Osteocyte (in vitro differentiated cells): ENCODE results near the gene AVPR2. TPM values are rescaled to one million over a fixed set of nuclear protein-coding genes. Genes with fewer than 3 reads are reported as not detected.

Source experiments
- DNase-seq: peaks from one replicate; pipeline ENCODE4 v3.0.0; 2021; ENCODE audit warnings: mixed read lengths; ENCODE audit not compliant: unreplicated experiment; ENCODE audit errors: extremely low spot score
- H3K27ac Mint-ChIP-seq: one replicate; pipeline ENCODE4 v1.8.0; 2021; ENCODE audit warnings: mild to moderate bottlenecking, mixed read lengths; ENCODE audit not compliant: unreplicated experiment
- H3K27me3 Mint-ChIP-seq: one replicate; pipeline ENCODE4 v1.8.0; 2021; ENCODE audit warnings: mixed read lengths; ENCODE audit not compliant: unreplicated experiment
- H3K36me3 Mint-ChIP-seq: one replicate; pipeline ENCODE4 v1.8.0; 2021; ENCODE audit warnings: mixed read lengths; ENCODE audit not compliant: unreplicated experiment
- H3K4me1 Mint-ChIP-seq: one replicate; pipeline ENCODE4 v1.8.0; 2021; ENCODE audit warnings: mixed read lengths; ENCODE audit not compliant: unreplicated experiment
- H3K4me3 Mint-ChIP-seq: one replicate; pipeline ENCODE4 v1.8.0; 2021; ENCODE audit warnings: mild to moderate bottlenecking, moderate library complexity, mixed read lengths; ENCODE audit not compliant: unreplicated experiment
- H3K9me3 Mint-ChIP-seq: one replicate; pipeline ENCODE4 v1.8.0; 2021; ENCODE audit warnings: mixed read lengths; ENCODE audit not compliant: unreplicated experiment
- total RNA-seq: library from RNA; stranded (reverse); gene quantifications from 2 replicates; pipeline ENCODE4 v1.2.1, GENCODE V29; 2021
- TF ChIP-seq, protein P1 (sequence below): fragments of 200-600 bp; sonication (generic); IDR thresholded peaks from 2 replicates; pipeline ENCODE4 v1.5.0; 2021; ENCODE audit warnings: antibody characterized with exemption, mild to moderate bottlenecking, moderate library complexity

AVPR2 gene
- total RNA-seq, 1 donor from 2014 or later, result not detected

DNA sequence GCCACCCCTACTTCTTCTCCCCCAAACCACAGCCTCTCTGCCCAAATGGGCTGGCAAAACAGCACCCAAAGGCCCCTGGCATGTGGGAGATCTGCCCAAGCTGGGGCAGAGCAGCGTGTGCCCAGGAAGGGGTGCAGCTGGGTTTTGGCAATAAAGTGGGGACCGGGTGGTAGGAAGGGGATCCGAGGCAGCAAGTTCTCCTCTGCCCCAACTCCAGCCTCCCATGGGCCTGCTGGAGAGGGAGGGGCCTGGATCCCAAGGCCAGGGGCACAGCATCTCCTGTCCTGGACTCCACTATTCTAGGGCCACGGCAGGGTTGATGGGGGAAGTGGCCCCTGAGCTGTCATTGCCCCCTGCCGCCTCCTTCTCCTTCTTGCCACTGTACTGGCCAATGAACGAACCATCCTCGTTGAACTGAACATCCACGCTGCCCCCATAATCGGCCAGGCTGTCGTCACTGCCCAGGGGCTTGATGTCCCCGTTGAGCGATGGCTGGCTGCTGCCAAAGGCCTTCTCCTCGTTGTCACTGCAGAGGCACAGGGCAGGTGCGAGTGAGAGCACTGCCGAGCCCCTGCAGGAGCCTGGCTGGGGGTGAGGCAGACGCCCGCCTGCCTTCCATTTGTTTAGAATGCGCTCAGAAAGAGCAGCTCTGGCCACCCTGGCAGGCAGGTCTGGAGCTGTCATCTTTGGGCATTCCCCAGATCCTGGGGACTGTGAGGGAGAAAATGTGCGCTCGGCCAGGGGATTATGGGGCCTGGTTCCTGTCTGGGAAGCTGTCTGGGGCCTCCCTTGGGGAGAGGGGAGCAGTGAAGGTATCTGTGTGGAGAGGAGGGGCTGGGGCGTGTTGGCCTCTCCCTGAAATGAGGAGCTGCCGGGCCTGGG is 41.9 kb upstream of the AVPR2 start:
- no peak for DNase-seq
- Mint-ChIP-seq H3K4me3 (no peak overlapping the region), H3K9me3 (no peaks in the 10 kb centered on the region), H3K27me3 (no peaks in the 10 kb centered on the region), H3K36me3 (no peaks in the 10 kb centered on the region), H3K27ac (no peak overlapping the region), H3K4me1 (no peaks in the 10 kb centered on the region)
- TF ChIP-seq, protein P1, sequence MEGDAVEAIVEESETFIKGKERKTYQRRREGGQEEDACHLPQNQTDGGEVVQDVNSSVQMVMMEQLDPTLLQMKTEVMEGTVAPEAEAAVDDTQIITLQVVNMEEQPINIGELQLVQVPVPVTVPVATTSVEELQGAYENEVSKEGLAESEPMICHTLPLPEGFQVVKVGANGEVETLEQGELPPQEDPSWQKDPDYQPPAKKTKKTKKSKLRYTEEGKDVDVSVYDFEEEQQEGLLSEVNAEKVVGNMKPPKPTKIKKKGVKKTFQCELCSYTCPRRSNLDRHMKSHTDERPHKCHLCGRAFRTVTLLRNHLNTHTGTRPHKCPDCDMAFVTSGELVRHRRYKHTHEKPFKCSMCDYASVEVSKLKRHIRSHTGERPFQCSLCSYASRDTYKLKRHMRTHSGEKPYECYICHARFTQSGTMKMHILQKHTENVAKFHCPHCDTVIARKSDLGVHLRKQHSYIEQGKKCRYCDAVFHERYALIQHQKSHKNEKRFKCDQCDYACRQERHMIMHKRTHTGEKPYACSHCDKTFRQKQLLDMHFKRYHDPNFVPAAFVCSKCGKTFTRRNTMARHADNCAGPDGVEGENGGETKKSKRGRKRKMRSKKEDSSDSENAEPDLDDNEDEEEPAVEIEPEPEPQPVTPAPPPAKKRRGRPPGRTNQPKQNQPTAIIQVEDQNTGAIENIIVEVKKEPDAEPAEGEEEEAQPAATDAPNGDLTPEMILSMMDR, result no peak

DNA sequence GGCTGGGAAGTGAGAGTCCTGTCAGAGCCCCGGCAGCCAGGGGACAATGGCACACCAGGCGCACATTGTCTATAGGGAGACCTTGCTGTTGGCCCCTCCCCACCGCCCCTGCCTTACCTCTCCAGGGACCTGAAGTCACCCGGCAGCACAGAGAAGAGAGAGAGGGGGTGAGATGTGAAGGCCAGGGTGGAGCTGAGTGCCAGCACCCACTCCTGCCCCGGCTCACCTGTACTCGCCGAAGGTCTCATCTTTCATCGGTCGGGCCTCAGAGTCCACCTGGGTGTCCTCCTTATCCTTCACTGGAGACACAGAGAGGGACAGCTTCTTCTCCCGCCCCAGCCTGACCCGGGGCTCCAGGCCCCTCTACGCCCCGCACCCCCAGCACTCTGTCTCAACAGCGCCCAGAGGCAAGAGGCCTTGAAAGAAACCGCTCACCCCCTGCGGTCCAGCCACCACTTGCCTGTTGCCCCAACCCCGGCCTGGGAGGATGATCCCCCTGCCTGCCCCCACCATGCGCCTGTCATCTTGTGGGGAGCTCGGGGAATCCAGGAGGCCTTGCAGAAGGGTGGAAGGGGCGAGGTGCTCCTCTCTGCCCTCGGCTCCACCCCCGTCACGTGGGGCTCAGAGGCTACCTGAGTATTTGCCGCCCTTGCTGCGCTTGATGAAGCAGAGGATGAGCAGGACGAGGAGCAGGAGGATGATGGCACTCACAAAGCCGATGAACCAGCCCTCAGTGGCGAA is 41.1 kb upstream of the AVPR2 start:
- Mint-ChIP-seq H3K27ac (no peak overlapping the region), H3K4me3 (no peak overlapping the region), H3K36me3 (no peaks in the 10 kb centered on the region), H3K4me1 (no peaks in the 10 kb centered on the region), H3K9me3 (no peaks in the 10 kb centered on the region), H3K27me3 (no peaks in the 10 kb centered on the region)
- no peak for DNase-seq
- TF ChIP-seq, protein P1, result no peak

DNA sequence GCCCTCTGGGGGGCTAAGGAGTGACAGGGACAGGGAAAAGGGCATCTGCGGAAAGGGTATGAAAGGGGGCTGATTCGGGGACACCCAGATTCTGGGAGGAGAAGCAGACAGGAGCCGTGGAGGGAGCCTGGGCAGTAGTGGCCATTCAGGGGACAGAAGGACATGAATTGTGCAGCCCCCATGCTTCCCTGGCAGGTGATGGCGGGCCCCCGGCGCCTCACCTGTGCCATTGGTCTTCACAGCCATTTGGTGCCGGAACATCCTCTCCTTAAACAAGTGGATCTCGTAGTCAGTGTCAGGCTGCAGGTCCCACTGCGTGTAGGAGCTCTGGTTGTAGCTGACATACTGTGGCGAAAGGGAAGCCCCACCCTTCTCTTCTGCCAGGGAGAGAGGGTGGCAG is 40.4 kb upstream of the AVPR2 start:
- Mint-ChIP-seq H3K4me1 (no peaks in the 10 kb centered on the region), H3K27me3 (no peaks in the 10 kb centered on the region), H3K27ac (no peak overlapping the region), H3K36me3 (no peaks in the 10 kb centered on the region), H3K4me3 (no peak overlapping the region), H3K9me3 (no peaks in the 10 kb centered on the region)
- DNase-seq, result no peak
- TF ChIP-seq, protein P1, result no peak

DNA sequence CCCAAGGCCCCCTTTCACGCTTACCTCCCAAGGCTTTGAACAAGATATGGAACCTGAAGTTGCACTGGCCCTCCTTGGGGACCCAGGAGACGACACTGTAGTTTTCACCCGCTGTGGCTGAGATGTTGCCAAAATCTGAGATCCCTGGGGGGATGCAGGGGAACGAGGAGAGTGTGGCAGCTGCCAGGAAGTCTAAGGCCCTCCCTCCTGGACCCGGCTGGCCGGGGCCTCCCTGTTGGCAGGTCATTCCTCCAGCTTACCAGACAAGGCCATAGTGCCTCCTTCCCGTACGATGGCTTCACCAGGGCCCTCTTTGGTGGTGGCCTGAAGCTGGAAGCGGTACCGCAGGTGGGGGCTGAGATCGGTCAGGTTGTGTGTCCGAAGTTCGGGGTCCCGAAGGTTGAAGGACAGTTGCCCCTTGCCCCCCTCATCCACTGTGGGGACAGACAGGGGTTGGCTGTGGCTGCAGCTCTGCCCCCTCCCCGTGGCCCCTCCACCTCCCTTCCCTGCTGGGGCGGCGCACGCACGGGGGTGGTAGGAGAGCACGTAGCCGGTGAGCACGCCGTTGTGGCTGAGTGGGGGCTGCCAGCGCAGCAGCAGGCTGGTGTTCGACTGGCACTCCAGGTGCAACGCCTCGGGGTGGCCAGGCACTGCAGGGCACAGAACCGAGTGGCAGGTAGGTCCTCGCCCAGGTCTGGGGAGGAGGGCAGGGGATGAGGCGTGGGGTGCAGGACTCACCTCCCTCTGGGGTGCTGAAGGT is 39.7 kb upstream of the AVPR2 start:
- H3K4me1 Mint-ChIP-seq, result no peaks in the 10 kb centered on the region
- H3K9me3 Mint-ChIP-seq, result no peaks in the 10 kb centered on the region
- TF ChIP-seq, protein P1, result no peak
- H3K27me3 Mint-ChIP-seq, result no peaks in the 10 kb centered on the region
- no peak for DNase-seq
- no peak overlapping the region for H3K4me3 Mint-ChIP-seq
- H3K27ac Mint-ChIP-seq, result no peak overlapping the region
- no peaks in the 10 kb centered on the region for H3K36me3 Mint-ChIP-seq

DNA sequence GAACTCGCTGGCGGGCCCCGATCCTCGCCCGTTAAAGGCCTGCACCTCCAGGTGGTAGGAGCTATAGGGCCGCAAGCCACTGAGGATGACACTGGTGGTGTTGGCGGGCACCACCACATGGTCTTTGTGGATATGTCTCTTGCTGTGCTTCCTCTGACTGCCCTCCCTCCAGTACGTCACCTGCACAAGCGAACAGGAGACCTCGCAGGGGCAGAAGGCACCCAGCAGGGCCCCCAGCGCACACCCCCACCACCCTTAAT is 39.2 kb upstream of the AVPR2 start:
- no peak for DNase-seq
- H3K36me3 Mint-ChIP-seq, result no peaks in the 10 kb centered on the region
- TF ChIP-seq, protein P1, result no peak
- no peaks in the 10 kb centered on the region for H3K9me3 Mint-ChIP-seq
- H3K4me3 Mint-ChIP-seq, result no peak overlapping the region
- H3K4me1 Mint-ChIP-seq, result no peaks in the 10 kb centered on the region
- H3K27ac Mint-ChIP-seq, result no peak overlapping the region
- H3K27me3 Mint-ChIP-seq, result no peaks in the 10 kb centered on the region
